GM10266 (cell line): ENCODE data around the gene CDC42BPB.
A peak's percentile ranks its signal among the peaks of the same experiment; 100 is the strongest.

Experiments
- DNase-seq: peaks from one replicate; pipeline ENCODE4 v3.0.0; 2012; ENCODE audit errors: extremely low spot score
- CTCF ChIP-seq: IDR thresholded peaks from 2 replicates; pipeline ENCODE4 v1.5.1; 2012; ENCODE audit warnings: mild to moderate bottlenecking, low read depth; ENCODE audit not compliant: control insufficient read depth, insufficient read depth; ENCODE audit errors: missing control alignments

CDC42BPB gene

GRCh38 chr14:103091041-103091882, 33.9 kb upstream of the CDC42BPB start:
- DNase-seq: peak; percentile 96
- TF ChIP-seq CTCF: peak; percentile 77

- no peak for TF ChIP-seq CTCF
- no peak for DNase-seq
These were observed 33.2 kb upstream of the CDC42BPB start for GRCh38 chr14:103090481-103091020.

GRCh38 chr14:103089386-103090335, 32.3 kb upstream of the CDC42BPB start:
- no peak for TF ChIP-seq CTCF
- no peak for DNase-seq

- no peak for TF ChIP-seq CTCF
- no peak for DNase-seq
These were observed 31.6 kb upstream of the CDC42BPB start for GRCh38 chr14:103088921-103089320.

GRCh38 chr14:103087343-103087835, 30.0 kb upstream of the CDC42BPB start:
- DNase-seq: no peak
- no peak for TF ChIP-seq CTCF

GRCh38 chr14:103086771-103087342, 29.5 kb upstream of the CDC42BPB start:
- no peak for TF ChIP-seq CTCF
- no peak for DNase-seq
